ENCODE data around the gene MAP3K13.

GRCh38 chr3:185330644-185331043 lies 32.3 kb upstream of the MAP3K13 start:
- TF ChIP-seq, protein P1, sequence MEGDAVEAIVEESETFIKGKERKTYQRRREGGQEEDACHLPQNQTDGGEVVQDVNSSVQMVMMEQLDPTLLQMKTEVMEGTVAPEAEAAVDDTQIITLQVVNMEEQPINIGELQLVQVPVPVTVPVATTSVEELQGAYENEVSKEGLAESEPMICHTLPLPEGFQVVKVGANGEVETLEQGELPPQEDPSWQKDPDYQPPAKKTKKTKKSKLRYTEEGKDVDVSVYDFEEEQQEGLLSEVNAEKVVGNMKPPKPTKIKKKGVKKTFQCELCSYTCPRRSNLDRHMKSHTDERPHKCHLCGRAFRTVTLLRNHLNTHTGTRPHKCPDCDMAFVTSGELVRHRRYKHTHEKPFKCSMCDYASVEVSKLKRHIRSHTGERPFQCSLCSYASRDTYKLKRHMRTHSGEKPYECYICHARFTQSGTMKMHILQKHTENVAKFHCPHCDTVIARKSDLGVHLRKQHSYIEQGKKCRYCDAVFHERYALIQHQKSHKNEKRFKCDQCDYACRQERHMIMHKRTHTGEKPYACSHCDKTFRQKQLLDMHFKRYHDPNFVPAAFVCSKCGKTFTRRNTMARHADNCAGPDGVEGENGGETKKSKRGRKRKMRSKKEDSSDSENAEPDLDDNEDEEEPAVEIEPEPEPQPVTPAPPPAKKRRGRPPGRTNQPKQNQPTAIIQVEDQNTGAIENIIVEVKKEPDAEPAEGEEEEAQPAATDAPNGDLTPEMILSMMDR (IDR thresholded peaks at IDR 0.05): no peak
- no peak for TF ChIP-seq POLR2A (IDR thresholded peaks at IDR 0.05)

All from testis (tissue), 2 donors.